Upper lobe of right lung (tissue), 1 donor: ENCODE measurements around the gene PDLIM5. TPM values are rescaled to one million over a fixed set of nuclear protein-coding genes. Genes with fewer than 3 reads are reported as not detected.

Experiments
- ATAC-seq: fragments of 200-7000 bp; cut with Tn5 transposase; one replicate; pipeline ENCODE4 v1.9.1; 2020; ENCODE audit warnings: mild to moderate bottlenecking, moderate library complexity
- DNase-seq: peaks from one replicate; pipeline ENCODE4 v3.0.0-alpha.2; 2020
- H3K27ac ChIP-seq: fragments of 200-600 bp; one replicate; pipeline ENCODE4 v1.8.0; 2022
- H3K27me3 ChIP-seq: fragments of 200-600 bp; one replicate; pipeline ENCODE4 v1.8.0; 2022; ENCODE audit warnings: mild to moderate bottlenecking
- H3K36me3 ChIP-seq: fragments of 200-600 bp; one replicate; pipeline ENCODE4 v1.8.0; 2022
- H3K4me1 ChIP-seq: fragments of 200-600 bp; one replicate; pipeline ENCODE4 v1.8.0; 2022
- H3K4me3 ChIP-seq: fragments of 200-600 bp; one replicate; pipeline ENCODE4 v1.8.0; 2022; ENCODE audit warnings: mild to moderate bottlenecking
- H3K9me3 ChIP-seq: fragments of 200-600 bp; one replicate; pipeline ENCODE4 v1.8.0; 2022
- intact Hi-C: fragments of 100-400 bp; cut with DNase I; formaldehyde crosslinking; loops from one replicate; pipeline ENCODE4 v1.11.0; 2022
- total RNA-seq: library from RNA; stranded (reverse); fragmentation: NEBNext Ultra II Directional; extraction: Animal tissue kit (Norgen Biotek cat#: 25700); gene quantifications from one replicate; pipeline ENCODE4 v1.2.1, GENCODE V29; 2021
- TF ChIP-seq, protein P1 (sequence below): fragments of 200-600 bp; IDR thresholded peaks from one replicate; pipeline ENCODE4 v1.8.0; 2022; ENCODE audit warnings: antibody characterized with exemption
- donor health status: DM: no; HTN: yes; CAD: no; lungs with severe emphysema.

PDLIM5 gene
- total RNA-seq, 1 donor from 2014 or later = 82.8 TPM

DNA sequence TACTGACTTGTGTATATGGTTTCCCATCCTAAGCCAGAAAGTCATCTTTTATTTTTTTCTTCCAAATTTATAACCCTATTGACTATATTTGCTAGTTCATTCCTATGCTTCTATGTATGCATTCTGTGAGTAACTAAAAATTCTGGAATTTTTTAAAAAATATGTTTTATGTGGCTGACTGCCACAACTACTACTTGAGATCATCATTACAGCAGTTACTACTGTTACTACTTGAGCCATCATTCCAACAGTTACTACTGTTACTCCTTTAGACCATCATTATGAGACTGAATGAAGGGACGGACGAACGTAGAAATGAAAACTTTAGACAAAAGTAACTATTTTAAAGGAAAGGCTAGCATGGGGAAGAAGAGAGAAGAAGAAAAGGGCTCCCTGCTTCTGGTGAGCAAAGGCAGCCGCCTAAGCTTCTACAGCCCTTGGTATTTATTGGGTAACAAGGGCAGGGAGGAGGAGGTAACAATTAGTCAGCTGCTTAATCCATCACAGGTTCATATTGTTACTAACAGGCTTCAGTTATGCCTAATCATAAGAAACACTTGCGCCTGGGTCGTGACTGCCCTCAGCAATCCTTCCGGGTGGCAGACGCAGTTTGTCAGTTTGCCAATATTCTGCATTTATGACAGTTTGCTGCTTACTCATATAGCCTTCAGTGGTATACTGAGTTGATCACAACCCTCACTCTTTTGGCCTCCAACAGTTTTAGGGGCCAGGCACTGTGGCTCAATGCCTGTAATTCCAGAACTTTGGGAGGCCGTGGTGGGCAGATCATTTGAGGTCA is 80.4 kb downstream of the PDLIM5 start:
- H3K36me3 ChIP-seq = no peaks in the 10 kb centered on the region
- no peak for ATAC-seq
- intact Hi-C loops = no loop called here
- H3K4me3 ChIP-seq = no peak overlapping the region
- peaks cover 38% of the 10 kb centered on the region for H3K4me1 ChIP-seq
- TF ChIP-seq, protein P1, sequence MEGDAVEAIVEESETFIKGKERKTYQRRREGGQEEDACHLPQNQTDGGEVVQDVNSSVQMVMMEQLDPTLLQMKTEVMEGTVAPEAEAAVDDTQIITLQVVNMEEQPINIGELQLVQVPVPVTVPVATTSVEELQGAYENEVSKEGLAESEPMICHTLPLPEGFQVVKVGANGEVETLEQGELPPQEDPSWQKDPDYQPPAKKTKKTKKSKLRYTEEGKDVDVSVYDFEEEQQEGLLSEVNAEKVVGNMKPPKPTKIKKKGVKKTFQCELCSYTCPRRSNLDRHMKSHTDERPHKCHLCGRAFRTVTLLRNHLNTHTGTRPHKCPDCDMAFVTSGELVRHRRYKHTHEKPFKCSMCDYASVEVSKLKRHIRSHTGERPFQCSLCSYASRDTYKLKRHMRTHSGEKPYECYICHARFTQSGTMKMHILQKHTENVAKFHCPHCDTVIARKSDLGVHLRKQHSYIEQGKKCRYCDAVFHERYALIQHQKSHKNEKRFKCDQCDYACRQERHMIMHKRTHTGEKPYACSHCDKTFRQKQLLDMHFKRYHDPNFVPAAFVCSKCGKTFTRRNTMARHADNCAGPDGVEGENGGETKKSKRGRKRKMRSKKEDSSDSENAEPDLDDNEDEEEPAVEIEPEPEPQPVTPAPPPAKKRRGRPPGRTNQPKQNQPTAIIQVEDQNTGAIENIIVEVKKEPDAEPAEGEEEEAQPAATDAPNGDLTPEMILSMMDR = no peak
- no peak for DNase-seq
- no peaks in the 10 kb centered on the region for H3K9me3 ChIP-seq
- no peaks in the 10 kb centered on the region for H3K27me3 ChIP-seq
- no peak overlapping the region for H3K27ac ChIP-seq

DNA sequence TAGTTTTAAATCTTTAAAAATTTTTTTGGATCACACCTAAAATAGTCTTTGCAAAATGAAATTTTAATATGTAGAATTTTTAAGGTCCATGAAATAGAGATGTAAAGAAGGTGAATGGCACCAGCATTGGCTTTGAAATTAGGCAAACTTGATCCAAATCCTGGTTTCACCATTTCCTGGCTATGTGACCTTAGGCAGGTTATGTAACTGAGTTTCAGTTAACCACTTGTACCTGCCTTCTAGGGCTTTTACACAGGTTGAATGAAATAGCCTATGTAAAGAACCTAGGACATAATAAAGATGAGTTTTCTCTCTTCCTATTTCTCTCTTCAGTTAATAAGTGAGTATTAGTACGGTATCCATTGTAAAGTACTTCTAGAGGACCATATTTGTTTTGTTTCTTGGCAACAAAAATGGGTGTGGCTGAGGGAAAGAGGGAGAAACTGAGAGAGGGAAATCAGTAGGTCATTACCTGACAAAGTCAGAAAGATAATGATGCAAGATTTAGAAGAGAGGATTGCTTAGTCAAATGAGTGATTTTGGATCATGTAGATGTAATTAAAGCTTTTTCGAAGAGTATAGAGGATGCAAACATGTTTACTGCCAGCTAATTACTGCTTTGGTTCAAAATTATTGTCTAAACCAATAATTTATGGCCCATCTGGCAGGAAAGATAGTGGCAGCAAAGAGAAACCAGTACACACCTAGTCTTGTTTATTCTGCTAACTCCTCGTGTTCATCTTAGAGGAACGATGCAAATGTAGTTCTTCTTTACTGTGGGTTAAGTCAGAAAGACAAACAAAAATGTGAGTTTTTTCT is 81.9 kb downstream of the PDLIM5 start:
- TF ChIP-seq, protein P1 = no peak
- DNase-seq = no peak
- Histone ChIP-seq H3K9me3 (no peaks in the 10 kb centered on the region), H3K27ac (no peak overlapping the region), H3K27me3 (no peaks in the 10 kb centered on the region), H3K36me3 (no peaks in the 10 kb centered on the region), H3K4me1 (peaks cover 52% of the 10 kb centered on the region), H3K4me3 (no peak overlapping the region)
- ATAC-seq = no peak
- intact Hi-C loops = no loop called here

DNA sequence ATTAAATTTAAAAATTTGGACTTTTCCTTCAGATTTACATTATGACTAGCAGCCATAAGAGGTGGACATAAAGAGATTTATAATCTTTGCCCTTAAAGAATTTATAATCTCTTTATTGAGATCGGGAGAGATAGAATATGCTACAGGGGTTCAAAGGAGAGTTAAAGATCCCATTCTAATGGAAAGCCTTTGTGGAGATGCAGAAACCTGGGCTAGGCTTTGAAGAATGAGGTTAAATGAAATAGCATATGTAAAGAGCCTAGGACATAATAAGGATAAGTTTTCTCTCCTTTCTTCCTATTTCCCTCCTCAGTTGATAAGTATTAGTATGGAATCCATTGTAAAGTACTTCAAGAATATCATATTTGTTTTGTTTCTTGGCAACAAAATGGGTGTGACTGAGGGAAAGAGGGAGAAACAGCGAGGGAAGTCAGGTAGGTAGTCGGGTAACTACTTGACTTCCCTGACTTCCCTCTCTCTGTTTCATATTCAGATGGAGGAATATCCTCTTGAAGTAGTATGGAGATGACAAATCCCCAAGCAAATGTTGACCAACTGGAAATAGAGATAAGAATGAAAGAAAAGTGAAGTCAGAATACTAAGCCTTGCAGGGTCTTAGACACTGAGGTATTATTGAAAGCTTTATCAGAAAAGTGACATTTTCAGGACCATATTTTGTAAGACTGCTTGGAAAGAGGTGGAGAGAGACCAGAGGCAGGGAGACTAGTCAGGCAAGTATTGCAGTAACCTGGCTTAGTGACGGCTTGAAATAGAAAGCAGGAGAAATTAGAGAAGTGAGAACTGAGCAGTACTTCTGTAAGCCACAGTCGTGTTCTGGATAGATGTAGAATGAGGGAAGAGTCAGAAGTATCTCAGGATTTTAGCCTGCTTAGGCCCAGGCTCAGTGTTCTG is 82.9 kb downstream of the PDLIM5 start:
- Histone ChIP-seq H3K27ac (no peak overlapping the region), H3K27me3 (no peaks in the 10 kb centered on the region), H3K9me3 (no peaks in the 10 kb centered on the region), H3K36me3 (no peaks in the 10 kb centered on the region), H3K4me1 (peaks cover 52% of the 10 kb centered on the region), H3K4me3 (no peak overlapping the region)
- TF ChIP-seq, protein P1 = no peak
- DNase-seq (no peak), ATAC-seq (peak; percentile 91)
- intact Hi-C loops = no loop called here

DNA sequence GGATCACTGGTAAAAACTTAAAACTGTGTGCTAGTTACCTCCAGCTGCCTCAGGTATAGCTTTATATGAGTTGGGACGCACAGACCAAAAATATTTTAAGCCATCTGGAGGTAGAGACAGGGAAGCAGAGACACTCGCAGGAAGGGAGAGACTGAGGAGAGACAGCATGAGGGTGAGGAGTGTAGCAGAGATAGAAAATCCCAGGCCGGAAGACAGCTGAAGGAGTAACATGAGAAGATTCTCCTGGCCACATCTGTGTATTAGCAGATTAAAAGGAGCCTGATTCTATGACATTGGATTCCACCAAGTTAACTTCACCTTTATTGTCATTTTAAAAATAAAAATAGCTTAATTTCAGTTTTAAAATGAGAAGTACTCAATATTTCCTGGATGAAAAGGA is 84.3 kb downstream of the PDLIM5 start:
- H3K27ac ChIP-seq = no peak overlapping the region
- H3K36me3 ChIP-seq = no peaks in the 10 kb centered on the region
- ATAC-seq (no peak), DNase-seq (no peak)
- H3K4me3 ChIP-seq = no peak overlapping the region
- intact Hi-C loops = no loop called here
- TF ChIP-seq, protein P1 = no peak
- peaks cover 48% of the 10 kb centered on the region for H3K4me1 ChIP-seq
- no peaks in the 10 kb centered on the region for H3K9me3 ChIP-seq
- no peaks in the 10 kb centered on the region for H3K27me3 ChIP-seq

DNA sequence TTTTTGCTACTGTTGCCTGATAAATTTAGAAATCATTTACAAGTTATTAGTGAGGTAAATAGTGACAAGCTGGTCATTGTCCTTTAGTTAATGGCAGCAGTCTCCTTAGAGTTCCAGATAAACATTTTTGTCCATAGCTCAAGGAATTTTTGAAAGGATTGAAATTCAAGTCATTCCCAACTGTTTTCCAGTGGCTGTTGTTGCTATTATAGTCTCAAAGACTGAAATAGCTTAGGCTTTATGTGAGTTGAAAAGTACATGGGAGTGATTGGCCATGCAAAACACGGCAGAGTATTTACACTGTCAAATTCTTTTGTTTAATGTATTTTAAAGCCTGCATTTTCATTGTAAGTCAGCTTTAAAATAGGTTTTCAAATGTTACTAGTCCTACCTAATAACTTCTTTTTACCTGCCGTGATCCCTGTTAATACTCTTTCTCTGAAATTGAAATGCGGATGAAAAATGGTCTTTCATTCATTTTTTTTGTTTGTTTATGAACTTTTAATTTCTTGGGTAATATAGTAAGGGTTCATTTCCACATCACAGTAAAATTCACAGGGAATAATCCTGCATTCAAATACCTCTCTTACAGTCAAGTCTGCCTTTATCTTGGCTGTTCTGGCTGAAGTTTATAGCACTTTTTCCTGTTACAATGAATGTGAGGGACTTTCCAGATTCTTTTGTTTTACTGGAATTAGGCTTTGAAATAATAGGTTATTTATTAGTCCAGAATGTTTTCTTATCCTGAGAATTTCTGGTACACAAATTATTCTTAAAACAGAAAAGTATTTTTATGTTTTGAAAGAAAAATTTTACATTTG is 85.1 kb downstream of the PDLIM5 start:
- Histone ChIP-seq H3K36me3 (no peaks in the 10 kb centered on the region), H3K9me3 (no peaks in the 10 kb centered on the region), H3K4me3 (no peak overlapping the region), H3K27ac (no peak overlapping the region), H3K4me1 (peaks cover 48% of the 10 kb centered on the region), H3K27me3 (no peaks in the 10 kb centered on the region)
- ATAC-seq (no peak), DNase-seq (no peak)
- intact Hi-C loops = no loop called here
- TF ChIP-seq, protein P1 = no peak
